K562 (cell line): Measurements from ENCODE around the gene PGM2. TPM values are rescaled to one million over a fixed set of nuclear protein-coding genes. Genes with fewer than 3 reads are reported as not detected.

Experiments
- ATAC-seq: fragments of 200-7000 bp; cut with Tn5 transposase; 3 replicates; pipeline ENCODE4 v1.9.1; 2020; ENCODE audit warnings: moderate library complexity
- BruUV-seq: library from RNA; stranded (reverse); fragments of 400-500 nt; replicated peaks from 2 replicates; lab custom pipeline; 2021; lab: Mats Ljungman, UMichigan
- CTCF ChIA-PET: fragments of 300-600 bp; formaldehyde crosslinking; extraction: SDS; loops from one replicate; lab custom pipeline; 2021; ENCODE audit warnings: low intra/inter-chr PET ratio; lab: Yijun Ruan, JAX
- POLR2A ChIA-PET: fragments of 300-600, 350-650 bp; sonication (Branson Sonifier 250); formaldehyde crosslinking; extraction: SDS; loops from one replicate; lab custom pipeline; 2021; ENCODE audit warnings: antibody characterized with exemption, inconsistent platforms; lab: Yijun Ruan, JAX
- DNase-seq, 4 experiments: peaks; one replicate each; pipeline versions ENCODE4 v3.0.0 to v3.0.0-alpha.2; 2011 to 2018; ENCODE audit warnings: low spot score in 3 of 4, mixed read lengths in 3 of 4; ENCODE audit errors: extremely low read depth in 1 of 4
- FAIRE-seq: peaks from 2 replicates; lab custom pipeline; 2011; peaks lifted over from hg19 to GRCh38; lab: Jason Lieb, UNC
- H2AFZ ChIP-seq: 2 replicates; pipeline ENCODE4 v1.6.0; 2011; ENCODE audit warnings: low read depth, low read length, control low read depth, inconsistent platforms
- H3K27ac ChIP-seq: fragments of 200-600 bp; 3 replicates; pipeline ENCODE4 v1.8.0; 2011; ENCODE audit warnings: low read depth, mild to moderate bottlenecking, control low read depth, inconsistent platforms, low read length, moderate library complexity, mixed read lengths; ENCODE audit errors: extremely low read depth
- H3K27me3 ChIP-seq, 2 experiments: fragments of 300-600 bp in 1 of 2; 2 replicates in 1 of 2; 3 replicates in 1 of 2; pipeline versions ENCODE4 v1.6.0 to v1.8.0; 2011; ENCODE audit warnings: inconsistent platforms in 2 of 2, low read length in 2 of 2, mild to moderate bottlenecking in 1 of 2, mixed read lengths in 1 of 2, moderate library complexity in 1 of 2; ENCODE audit not compliant: control insufficient read depth in 2 of 2, insufficient read depth in 2 of 2
- H3K36me3 ChIP-seq: fragments of 300-600 bp; 3 replicates; pipeline ENCODE4 v1.8.0; 2011; ENCODE audit warnings: mild to moderate bottlenecking, low read length, inconsistent platforms; ENCODE audit not compliant: control insufficient read depth, insufficient read depth
- H3K4me1 ChIP-seq, 2 experiments: fragments of 200-600 bp in 1 of 2; replicated peaks in 1 of 2; 2 replicates in 1 of 2; 3 replicates in 1 of 2; pipeline versions ENCODE4 v1.5.1 to v1.8.0; 2011; ENCODE audit warnings: inconsistent platforms in 2 of 2, low read length in 2 of 2, mild to moderate bottlenecking in 1 of 2, mixed read lengths in 1 of 2, moderate library complexity in 1 of 2; ENCODE audit not compliant: control insufficient read depth in 2 of 2, insufficient read depth in 2 of 2
- H3K4me2 ChIP-seq: 2 replicates; pipeline ENCODE4 v1.6.1; 2011; ENCODE audit warnings: low read length, control low read depth, inconsistent platforms, mixed read lengths; ENCODE audit not compliant: insufficient read depth
- H3K4me3 ChIP-seq: fragments of 200-600 bp; sonication (generic), shearing (Covaris generic); 2 replicates; pipeline ENCODE4 v1.5.1; 2016; ENCODE audit warnings: control low read depth, inconsistent platforms
- H3K79me2 ChIP-seq: fragments of 200-600 bp; 3 replicates; pipeline ENCODE4 v1.8.0; 2011; ENCODE audit warnings: low read length, inconsistent platforms; ENCODE audit not compliant: control insufficient read depth, insufficient read depth
- H3K9ac ChIP-seq, 2 experiments: 2 replicates each; pipeline versions ENCODE4 v1.6.0 to v1.6.1; 2011; ENCODE audit warnings: low read depth in 2 of 2, low read length in 2 of 2, control low read depth in 1 of 2, inconsistent platforms in 1 of 2, mild to moderate bottlenecking in 1 of 2, mixed read lengths in 1 of 2; ENCODE audit not compliant: insufficient read depth in 1 of 2
- H3K9me1 ChIP-seq: one replicate; pipeline ENCODE4 v1.6.0; 2011; ENCODE audit warnings: inconsistent platforms, mild to moderate bottlenecking, low read length, moderate library complexity; ENCODE audit not compliant: control insufficient read depth, insufficient read depth
- H3K9me3 ChIP-seq: replicated peaks from 2 replicates; pipeline ENCODE4 v1.5.1; 2011; ENCODE audit warnings: low read depth, low read length, inconsistent platforms; ENCODE audit not compliant: control insufficient read depth, insufficient read depth
- H4K20me1 ChIP-seq: replicated peaks from 2 replicates; pipeline ENCODE4 v1.6.1; 2011; ENCODE audit warnings: low read length, inconsistent platforms, mixed read lengths; ENCODE audit not compliant: control insufficient read depth, insufficient read depth
- ELF2 ChIP-seq: fragments of 250-450 bp; sonication (Bioruptor Pico); IDR thresholded peaks from 2 replicates; pipeline ENCODE4 v1.5.0; 2021; ENCODE audit warnings: mild to moderate bottlenecking
- HCFC1 ChIP-seq: IDR thresholded peaks from 2 replicates; pipeline ENCODE4 v1.6.1; 2012; ENCODE audit warnings: low read depth, low read length, improper control_type of control experiment
- ILK ChIP-seq: fragments of 450-650 bp; IDR thresholded peaks from 2 replicates; pipeline ENCODE4 v1.6.1; 2016; ENCODE audit warnings: missing genetic modification characterization, low read depth, mild to moderate bottlenecking, missing compliant biosample characterization, moderate library complexity, borderline replicate concordance
- MEF2D ChIP-seq: conservative IDR thresholded peaks from 2 replicates; pipeline ENCODE4 v1.6.1; 2016; ENCODE audit warnings: low read depth, missing genetic modification characterization, missing compliant biosample characterization
- MYBL2 ChIP-seq, 2 experiments: fragments of 450-650 bp in 1 of 2; sonication (generic) in 1 of 2; formaldehyde crosslinking in 1 of 2; IDR thresholded peaks; 2 replicates each; pipeline versions ENCODE4 v1.6.1 to v1.8.1; 2017 to 2022; ENCODE audit warnings: borderline replicate concordance in 1 of 2, inconsistent platforms in 1 of 2, low read depth in 1 of 2, mild to moderate bottlenecking in 1 of 2, missing genetic modification reagents in 1 of 2, moderate library complexity in 1 of 2
- NONO ChIP-seq, 2 experiments: fragments of 200-400 bp in 1 of 2; fragments of 450-650 bp in 1 of 2; formaldehyde crosslinking in 1 of 2; IDR thresholded peaks; 2 replicates each; pipeline ENCODE4 v1.6.1; 2017; ENCODE audit warnings: low read depth in 2 of 2, mild to moderate bottlenecking in 2 of 2, moderate library complexity in 2 of 2, low read length in 1 of 2
- PRMT5 ChIP-seq: sonication (generic); formaldehyde crosslinking; IDR thresholded peaks from 2 replicates; pipeline ENCODE4 v1.5.0; 2020; ENCODE audit warnings: missing genetic modification reagents
- SAFB ChIP-seq: fragments of 200-400 bp; formaldehyde crosslinking; IDR thresholded peaks from 2 replicates; pipeline ENCODE4 v1.6.1; 2017; ENCODE audit warnings: low read depth, low read length, borderline replicate concordance
- TAL1 ChIP-seq: fragments of 450-650 bp; IDR thresholded peaks from 2 replicates; pipeline ENCODE4 v1.6.1; 2016; ENCODE audit warnings: mild to moderate bottlenecking
- ZKSCAN8 ChIP-seq: fragments of 200-800 bp; sonication (Bioruptor generic); IDR thresholded peaks from 2 replicates; pipeline ENCODE4 v1.6.1; 2016; ENCODE audit warnings: missing genetic modification characterization, missing compliant biosample characterization
- WGBS: fragments of 100-300 bp; shearing (Covaris generic); methylation state at CpG from one replicate; pipeline ENCODE4 v1.1.6; 2016; ENCODE audit warnings: low coverage, mixed read lengths; ENCODE audit not compliant: insufficient coverage; ENCODE audit errors: missing lambda C conversion rate; 5-methylcytosine and 5-hydroxymethylcytosine counted together
- in situ Hi-C: fragments of 300-500 bp; cut with MboI; formaldehyde crosslinking; loops from 4 replicates; pipeline ENCODE4 v1.15.0; 2018; ENCODE audit warnings: inconsistent platforms, mixed read lengths
- intact Hi-C: fragments of 100-400 bp; cut with micrococcal nuclease; formaldehyde crosslinking; loops from 2 replicates; pipeline ENCODE4 v1.14.2; 2022
- polyA plus RNA-seq, 8 experiments: library from polyadenylated mRNA; depleted of rRNA in 4 of 8; stranded (reverse) in 5 of 8; unstranded in 3 of 8; fragments of >200 nt; fragmentation: Nextera tagmentation in 2 of 8; fragmentation: Illumina TruSeq in 1 of 8; extraction: Ambion mirVana in 2 of 8; extraction: Trizol in 1 of 8; gene quantifications; 2 replicates each; pipeline versions ENCODE4 v1.2.1 to v1.2.3, GENCODE V29; 2011 to 2014; ENCODE audit warnings: inconsistent platforms in 1 of 8, missing spikeins in 1 of 8
- total RNA-seq, 7 experiments: library from RNA; depleted of rRNA in 6 of 7; stranded (reverse); fragments of >200 nt in 6 of 7; fragmentation: Illumina TruSeq in 2 of 7; extraction: Trizol in 2 of 7; gene quantifications; 2 replicates each; pipeline versions ENCODE4 v1.2.1 to v1.2.3, GENCODE V29; 2011 to 2021; ENCODE audit warnings: low replicate concordance in 1 of 7
- TF ChIP-seq, protein P1 (sequence below): fragments of 450-650 bp; IDR thresholded peaks from 2 replicates; pipeline ENCODE4 v1.7.0; 2016; ENCODE audit warnings: borderline replicate concordance
- TF ChIP-seq, protein P2 (sequence below): sonication (generic); formaldehyde crosslinking; IDR thresholded peaks from 2 replicates; pipeline ENCODE4 v1.8.0; 2022; ENCODE audit warnings: missing genetic modification reagents, mild to moderate bottlenecking, moderate library complexity, borderline replicate concordance
- TF ChIP-seq, protein P3 (sequence below): fragments of 450-650 bp; formaldehyde crosslinking; IDR thresholded peaks from 2 replicates; pipeline ENCODE4 v1.4.0; 2020; ENCODE audit warnings: mild to moderate bottlenecking, moderate library complexity
- TF ChIP-seq, protein P4 (sequence below): sonication (generic); formaldehyde crosslinking; IDR thresholded peaks from 2 replicates; pipeline ENCODE4 v1.8.1; 2023; ENCODE audit warnings: mild to moderate bottlenecking, missing genetic modification reagents

The PGM2 gene
- total and polyA plus RNA-seq, 9 of the 15 experiments (the other 6 are each of a cell fraction or from before 2014, with no cell fraction given): 15.2 to 77.3 (median 51.4) TPM

DNA sequence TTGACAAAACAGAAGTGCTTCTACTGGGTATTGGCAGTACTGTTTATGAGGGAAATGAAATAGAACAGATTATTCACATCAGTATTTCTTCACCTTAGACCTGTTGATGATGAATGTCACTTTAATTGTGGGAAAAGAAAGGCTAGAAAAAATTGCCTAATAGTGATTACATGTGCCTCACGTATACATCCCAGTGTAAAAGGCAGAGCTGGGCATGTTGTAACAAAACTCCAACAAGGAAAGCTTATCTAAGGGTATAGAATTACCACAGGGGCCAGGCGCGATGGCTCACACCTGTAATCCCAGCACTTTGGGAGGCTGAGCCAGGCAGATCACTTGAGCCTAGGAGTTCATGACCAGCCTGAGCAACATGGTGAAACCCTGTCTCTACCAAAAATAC is 4.2 kb downstream of the PGM2 start:
- ATAC-seq: no peak
- no peak overlapping the region for H3K4me3 ChIP-seq
- H3K9ac ChIP-seq: no peak overlapping the region
- no peak overlapping the region for H3K27ac ChIP-seq
- WGBS: 91% methylated on average over 3 of the region's 3 CpGs
- peaks cover 3% of the 10 kb centered on the region for H3K9me1 ChIP-seq
- DNase-seq: no peak
- no TSS peak for BruUV-seq
- no peaks in the 10 kb centered on the region for H4K20me1 ChIP-seq
- ChIA-PET CTCF (no interaction called here), POLR2A (interaction anchor here (0.6 to 1.4 kb wide), 2 partner anchors 21 to 220 kb away, joined by 3 to 4 read pairs; no protein-coding TSS in a partner anchor)
- intact Hi-C loops (no loop called here), in situ Hi-C loops (no loop called here)
- no peak for TF ChIP-seq ELF2 (CRISPR knock-in tag)
- TF ChIP-seq SAFB: no peak
- TF ChIP-seq, protein P1, sequence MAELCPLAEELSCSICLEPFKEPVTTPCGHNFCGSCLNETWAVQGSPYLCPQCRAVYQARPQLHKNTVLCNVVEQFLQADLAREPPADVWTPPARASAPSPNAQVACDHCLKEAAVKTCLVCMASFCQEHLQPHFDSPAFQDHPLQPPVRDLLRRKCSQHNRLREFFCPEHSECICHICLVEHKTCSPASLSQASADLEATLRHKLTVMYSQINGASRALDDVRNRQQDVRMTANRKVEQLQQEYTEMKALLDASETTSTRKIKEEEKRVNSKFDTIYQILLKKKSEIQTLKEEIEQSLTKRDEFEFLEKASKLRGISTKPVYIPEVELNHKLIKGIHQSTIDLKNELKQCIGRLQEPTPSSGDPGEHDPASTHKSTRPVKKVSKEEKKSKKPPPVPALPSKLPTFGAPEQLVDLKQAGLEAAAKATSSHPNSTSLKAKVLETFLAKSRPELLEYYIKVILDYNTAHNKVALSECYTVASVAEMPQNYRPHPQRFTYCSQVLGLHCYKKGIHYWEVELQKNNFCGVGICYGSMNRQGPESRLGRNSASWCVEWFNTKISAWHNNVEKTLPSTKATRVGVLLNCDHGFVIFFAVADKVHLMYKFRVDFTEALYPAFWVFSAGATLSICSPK: no peak
- no peak for TF ChIP-seq MEF2D
- TF ChIP-seq NONO (IDR thresholded peaks at IDR 0.05; ENCODE audit: low read depth in 2 of 2, low read length in 1 of 2): no peak
- TF ChIP-seq, protein P2, sequence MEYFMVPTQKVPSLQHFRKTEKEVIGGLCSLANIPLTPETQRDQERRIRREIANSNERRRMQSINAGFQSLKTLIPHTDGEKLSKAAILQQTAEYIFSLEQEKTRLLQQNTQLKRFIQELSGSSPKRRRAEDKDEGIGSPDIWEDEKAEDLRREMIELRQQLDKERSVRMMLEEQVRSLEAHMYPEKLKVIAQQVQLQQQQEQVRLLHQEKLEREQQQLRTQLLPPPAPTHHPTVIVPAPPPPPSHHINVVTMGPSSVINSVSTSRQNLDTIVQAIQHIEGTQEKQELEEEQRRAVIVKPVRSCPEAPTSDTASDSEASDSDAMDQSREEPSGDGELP (CRISPR knock-in tag): no peak
- TF ChIP-seq PRMT5 (CRISPR knock-in tag): no peak
- TF ChIP-seq, protein P3, sequence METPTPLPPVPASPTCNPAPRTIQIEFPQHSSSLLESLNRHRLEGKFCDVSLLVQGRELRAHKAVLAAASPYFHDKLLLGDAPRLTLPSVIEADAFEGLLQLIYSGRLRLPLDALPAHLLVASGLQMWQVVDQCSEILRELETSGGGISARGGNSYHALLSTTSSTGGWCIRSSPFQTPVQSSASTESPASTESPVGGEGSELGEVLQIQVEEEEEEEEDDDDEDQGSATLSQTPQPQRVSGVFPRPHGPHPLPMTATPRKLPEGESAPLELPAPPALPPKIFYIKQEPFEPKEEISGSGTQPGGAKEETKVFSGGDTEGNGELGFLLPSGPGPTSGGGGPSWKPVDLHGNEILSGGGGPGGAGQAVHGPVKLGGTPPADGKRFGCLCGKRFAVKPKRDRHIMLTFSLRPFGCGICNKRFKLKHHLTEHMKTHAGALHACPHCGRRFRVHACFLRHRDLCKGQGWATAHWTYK: no peak
- TF ChIP-seq ZKSCAN8: no peak
- no peak for TF ChIP-seq HCFC1
- TF ChIP-seq, protein P4, sequence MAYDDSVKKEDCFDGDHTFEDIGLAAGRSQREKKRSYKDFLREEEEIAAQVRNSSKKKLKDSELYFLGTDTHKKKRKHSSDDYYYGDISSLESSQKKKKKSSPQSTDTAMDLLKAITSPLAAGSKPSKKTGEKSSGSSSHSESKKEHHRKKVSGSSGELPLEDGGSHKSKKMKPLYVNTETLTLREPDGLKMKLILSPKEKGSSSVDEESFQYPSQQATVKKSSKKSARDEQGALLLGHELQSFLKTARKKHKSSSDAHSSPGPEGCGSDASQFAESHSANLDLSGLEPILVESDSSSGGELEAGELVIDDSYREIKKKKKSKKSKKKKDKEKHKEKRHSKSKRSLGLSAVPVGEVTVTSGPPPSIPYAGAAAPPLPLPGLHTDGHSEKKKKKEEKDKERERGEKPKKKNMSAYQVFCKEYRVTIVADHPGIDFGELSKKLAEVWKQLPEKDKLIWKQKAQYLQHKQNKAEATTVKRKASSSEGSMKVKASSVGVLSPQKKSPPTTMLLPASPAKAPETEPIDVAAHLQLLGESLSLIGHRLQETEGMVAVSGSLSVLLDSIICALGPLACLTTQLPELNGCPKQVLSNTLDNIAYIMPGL (CRISPR knock-in tag): no peak
- no peak for TF ChIP-seq TAL1
- TF ChIP-seq MYBL2 (IDR thresholded peaks at IDR 0.05; ENCODE audit: low read depth): no peak
- no peak for TF ChIP-seq MYBL2 (CRISPR knock-in tag; IDR thresholded peaks at IDR 0.05; ENCODE audit: borderline replicate concordance)
- TF ChIP-seq ILK (tag): no peak
- peaks cover 4 to 11% of the 10 kb centered on the region in 2 experiments; a peak in 4 of 5 replicates for H3K4me1 ChIP-seq
- peaks cover 63% of the 10 kb centered on the region for H3K36me3 ChIP-seq
- H3K9me3 ChIP-seq: no peaks in the 10 kb centered on the region
- H2AFZ ChIP-seq: no peak overlapping the region
- H3K4me2 ChIP-seq: no peak overlapping the region
- H3K27me3 ChIP-seq: no peaks in the 10 kb centered on the region
- no peak for FAIRE-seq
- peaks cover 22% of the 10 kb centered on the region for H3K79me2 ChIP-seq
